Stimulated activated CD8-positive, alpha-beta memory T cell treated with anti-CD3 and anti-CD28 coated beads, Interleukin-7, amount 100 ng/mL, for 4 hours (primary cell): ENCODE measurements around the gene RLBP1.

Experiments
- DNase-seq, 2 donors: peaks; one replicate each; pipeline ENCODE4 v3.0.0-alpha.2; 2020; ENCODE audit warnings: low read depth in 2 of 2

RLBP1 gene

DNA sequence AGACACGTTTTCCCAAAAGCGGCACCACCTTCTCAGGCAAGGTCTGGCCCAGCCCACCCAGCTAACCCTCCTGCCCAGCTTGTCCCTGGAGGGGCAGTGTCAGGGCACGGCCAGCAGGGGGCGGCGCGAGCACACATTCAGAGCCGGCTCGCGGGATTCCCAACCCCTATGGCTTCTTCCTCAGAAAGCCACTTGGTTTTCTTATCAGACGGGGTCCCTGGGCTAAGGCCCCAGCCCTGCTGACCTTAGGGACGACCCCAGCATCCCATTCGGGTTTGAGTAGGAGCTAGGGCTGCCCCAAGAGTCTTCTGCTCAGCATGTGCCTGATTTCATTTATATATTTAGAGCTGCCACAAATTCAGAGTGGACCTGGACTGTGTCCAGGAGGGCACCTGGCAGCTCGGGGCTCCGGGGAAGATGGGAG is 14.5 kb downstream of the RLBP1 start:
- peak; percentile 45 to 57 for DNase-seq

DNA sequence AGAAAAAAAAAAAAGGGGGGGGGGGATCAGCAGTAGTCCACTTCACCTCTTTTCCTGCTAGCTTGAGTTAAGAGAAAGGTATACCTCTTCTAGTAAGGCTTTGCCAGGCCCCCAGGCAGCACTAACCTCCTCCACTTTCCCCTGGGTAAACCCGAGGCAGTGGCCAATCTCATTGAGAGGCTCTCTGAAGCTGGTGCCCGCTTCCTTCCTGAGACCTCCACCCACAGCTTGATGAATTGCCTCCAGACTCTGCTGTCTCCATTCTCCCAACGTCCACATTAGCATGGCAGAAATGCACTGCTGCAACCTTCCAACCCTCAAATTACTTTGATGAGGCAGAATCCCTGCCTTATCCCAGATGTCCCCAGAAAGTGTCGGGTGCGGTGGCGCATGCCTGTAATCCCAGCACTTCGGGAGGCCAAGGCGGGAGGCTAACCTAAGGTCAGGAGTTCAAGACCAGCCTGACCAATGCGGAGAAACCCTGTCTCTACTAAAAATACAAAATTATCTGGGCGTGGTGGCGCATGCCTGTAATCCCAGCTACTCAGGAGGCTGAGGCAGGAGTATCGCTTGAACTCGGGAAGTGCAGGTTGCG is 15.3 kb downstream of the RLBP1 start:
- DNase-seq: no peak

DNA sequence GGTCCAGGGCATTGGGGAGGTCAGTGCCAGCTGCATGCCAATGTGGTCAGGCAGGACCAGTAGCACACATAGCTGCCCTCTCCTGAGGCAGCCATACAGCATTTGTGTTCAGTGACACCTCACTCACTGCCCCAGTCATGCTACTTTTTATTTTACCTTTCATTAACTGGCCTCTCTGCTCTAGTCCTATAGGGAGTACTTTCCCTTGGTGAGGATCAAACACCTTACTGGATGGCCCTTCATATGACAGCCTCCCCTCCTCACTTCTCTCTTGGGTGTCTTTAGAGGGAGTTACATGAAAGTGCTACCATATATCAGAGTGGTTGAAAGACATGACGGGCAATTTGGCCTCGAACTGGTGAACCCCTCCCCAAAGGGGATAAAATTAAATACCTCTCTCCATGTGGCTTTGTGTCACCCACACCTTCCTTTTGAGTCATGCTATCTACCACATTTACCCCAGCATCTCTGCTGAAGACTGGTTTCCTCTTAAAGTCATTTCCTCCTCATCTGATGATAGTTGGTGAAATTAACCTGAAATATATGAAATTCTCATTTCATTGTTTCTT is 17.6 kb downstream of the RLBP1 start:
- peak; percentile 12 to 38 for DNase-seq

DNA sequence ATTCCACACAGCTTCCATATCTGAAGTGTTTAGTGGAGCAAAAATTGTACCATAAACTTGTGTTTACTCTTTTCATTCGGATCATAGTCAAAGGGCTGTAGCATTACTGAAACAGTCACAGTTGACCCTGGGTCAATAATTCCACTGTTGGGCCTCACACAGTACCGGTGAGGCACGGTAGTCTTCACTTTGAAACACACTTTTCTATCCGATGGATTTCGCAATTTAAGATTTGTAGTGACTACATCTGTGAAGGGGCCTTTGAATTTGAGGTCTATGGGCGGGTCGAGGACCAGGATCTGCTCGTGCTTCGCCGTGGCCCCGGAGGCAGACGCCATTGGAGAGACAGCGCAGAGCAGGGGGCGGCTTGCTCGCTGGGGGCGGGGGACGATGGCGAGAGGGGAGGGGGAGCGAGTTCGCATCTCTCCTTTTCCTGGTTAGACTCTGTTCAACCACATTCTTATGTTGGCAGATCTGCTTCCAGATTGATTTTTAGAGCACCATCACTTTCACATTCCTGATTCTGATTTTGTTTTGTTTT is 19.8 kb downstream of the RLBP1 start:
- no peak for DNase-seq

DNA sequence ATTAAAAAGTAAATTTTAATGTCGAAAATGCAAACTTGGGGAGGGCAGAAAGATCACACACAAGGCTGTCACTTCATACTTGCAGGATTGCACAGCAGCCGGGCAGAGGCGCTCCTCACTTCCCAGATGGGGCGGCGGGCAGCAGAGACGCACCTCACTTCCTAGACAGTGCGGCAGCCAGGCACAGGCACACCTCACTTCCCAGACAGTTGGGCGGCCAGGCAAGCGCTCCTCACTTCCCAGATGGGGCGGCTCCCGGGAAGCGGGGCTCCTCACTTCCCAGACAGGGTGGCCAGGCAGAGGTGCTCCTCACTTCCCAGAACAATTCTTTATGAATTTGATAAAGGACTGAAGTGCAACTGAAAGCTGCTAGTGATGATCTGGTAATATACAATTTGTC is 21.2 kb downstream of the RLBP1 start:
- no peak for DNase-seq

DNA sequence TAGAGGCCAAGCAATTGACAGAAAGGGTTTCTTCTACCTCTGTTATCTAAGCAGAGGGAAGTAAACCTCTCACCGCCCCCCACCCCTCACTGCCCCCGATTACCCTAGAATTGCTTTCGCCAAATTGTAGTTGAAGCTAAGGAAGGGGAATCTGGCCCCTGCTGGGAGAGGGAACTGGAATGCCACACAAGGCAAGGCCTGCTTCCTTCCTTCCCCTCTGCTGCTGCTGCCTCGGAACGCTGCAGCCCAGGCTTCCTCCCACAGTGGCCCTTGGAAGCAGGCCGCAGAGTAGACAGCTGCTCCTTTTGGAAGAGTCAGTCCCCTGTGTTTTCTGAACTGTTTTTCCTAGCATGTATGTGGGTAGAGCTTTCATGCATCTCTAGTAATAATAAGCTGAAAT is 21.6 kb downstream of the RLBP1 start:
- no peak for DNase-seq

DNA sequence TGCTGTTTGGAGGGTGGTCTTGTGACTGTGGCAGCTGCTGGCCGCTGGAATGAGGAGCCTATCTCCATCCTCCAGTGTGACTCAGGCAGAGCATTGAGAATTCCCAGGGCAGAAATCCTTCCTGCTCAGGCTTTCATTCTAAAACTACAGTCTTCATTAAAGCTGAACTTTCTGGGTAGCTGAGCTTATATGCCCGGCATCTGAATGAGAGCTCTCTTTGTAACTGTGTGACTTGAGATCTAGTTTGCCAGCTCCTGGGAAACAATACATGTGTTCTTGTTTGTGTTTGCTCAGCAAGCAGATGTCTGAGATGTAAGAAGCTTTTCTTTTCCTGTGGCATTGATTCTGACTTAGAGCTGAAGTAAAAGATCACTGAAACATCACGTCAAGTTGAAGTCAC is 22.4 kb downstream of the RLBP1 start:
- DNase-seq: no peak

DNA sequence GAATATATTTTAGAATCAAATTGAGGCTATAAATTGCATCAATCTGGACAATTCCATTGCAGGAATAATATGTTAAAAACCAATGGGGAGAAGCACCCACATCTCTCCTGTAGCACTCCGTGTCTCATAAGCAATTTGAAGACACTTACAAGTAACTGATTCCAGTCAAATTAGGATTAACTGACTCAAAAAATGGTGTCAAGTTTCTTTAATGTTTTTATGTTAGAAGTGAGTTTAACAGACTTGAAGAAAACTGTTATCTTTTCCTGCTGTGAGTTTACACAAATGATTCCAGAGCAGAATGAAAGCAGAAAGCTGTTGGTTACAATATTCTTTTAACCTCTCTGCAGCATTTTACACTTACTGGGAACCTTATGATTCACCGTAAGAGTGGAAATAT is 23.2 kb downstream of the RLBP1 start:
- no peak for DNase-seq

DNA sequence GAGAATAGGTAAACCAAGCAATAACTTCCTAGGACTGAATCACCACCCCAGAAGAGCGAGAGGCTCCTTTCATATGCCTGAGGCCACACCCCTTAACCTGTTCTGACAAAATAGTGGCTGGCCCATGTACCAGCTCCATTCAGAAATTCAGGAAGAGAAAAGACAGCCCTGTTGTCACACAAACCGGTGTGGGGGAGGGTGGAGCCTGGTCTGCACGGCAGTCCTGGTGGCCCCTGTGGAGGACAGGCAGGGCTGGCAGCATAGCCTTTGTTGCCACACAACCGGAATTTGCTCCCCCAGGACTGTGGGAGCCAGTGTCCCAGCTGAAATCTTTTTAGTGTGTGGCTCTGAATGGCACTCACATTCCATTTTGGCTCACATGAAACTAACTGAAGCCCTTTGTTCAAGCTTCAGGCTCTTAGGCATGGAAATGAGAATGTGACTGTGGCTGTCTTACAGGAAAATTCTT is 23.8 kb downstream of the RLBP1 start:
- DNase-seq: no peak

DNA sequence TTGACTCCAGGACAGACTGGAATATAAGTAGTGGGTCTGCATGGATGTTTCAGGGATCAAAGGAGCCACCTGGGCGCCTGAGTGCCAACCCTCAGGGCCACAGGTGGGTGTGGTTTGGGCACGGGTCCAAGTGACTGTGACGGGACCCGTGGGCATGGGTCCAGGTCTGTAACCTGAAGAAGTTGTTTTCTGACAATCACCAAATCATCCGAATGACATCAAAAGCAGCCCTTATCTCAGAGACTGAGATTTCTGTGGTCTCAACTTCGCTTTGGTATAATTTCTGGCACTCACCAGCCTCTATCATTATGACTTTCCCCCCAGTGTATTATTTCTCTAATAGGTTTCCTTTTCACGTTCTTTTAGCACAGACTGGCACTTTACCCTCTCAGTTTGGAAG is 24.4 kb downstream of the RLBP1 start:
- DNase-seq: no peak

DNA sequence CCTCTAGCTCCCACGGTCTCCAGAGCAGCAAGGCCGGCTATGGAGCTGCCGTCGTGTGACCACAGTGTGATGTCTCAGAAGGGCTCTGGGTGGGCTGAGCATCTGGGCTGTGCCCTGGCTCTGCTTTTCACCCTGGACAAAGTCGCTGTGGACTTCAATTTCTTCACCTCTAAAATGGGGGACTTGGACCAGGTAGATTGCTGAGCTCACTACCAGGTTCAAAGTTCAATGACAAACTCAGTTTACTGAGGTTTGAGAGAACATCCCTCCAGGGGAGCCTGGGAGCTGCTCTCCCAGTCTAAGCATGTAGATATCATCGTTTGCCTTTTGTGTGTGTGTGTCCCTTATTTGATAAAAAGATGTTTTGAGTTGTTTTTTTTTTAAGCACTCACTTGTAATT is 25.1 kb downstream of the RLBP1 start:
- DNase-seq: no peak

DNA sequence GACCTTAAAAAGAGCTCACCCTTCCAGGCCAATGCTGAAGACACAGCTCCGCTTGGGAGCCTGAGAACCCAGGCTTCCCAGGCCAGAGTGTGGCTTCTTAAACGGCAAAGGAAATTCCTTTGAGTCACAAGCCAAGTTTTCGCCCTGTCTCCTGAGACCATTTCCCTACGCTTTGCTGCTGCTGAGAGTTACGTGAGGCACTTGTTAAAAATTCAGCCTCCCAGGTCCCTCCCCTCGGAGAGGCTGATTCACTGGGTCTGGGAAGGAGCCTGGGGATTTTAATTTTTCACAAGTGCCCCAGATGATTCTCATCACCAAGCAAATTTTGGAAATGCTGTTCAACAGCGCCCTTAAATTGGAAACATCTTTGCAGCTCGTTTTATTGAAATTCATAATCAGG is 25.5 kb downstream of the RLBP1 start:
- DNase-seq: no peak

DNA sequence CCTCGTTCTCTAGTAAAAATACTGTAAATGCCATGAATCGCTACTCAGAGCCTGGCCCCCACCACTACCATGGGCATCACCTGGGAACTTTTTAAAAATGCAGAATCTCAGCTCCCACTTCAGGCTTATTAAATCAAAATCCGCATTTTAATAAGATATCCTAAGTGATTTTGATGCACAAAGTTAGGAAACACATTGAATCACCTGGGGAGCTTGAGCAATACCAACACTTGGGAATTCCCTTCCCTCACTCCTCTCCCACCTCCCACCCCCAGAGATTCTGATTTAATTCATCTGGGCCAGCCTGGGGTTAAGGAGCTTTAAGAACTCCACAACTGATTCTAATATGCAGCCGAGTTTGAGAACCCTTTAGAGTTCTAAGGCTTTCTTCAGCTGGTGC is 26.8 kb downstream of the RLBP1 start:
- DNase-seq: no peak

DNA sequence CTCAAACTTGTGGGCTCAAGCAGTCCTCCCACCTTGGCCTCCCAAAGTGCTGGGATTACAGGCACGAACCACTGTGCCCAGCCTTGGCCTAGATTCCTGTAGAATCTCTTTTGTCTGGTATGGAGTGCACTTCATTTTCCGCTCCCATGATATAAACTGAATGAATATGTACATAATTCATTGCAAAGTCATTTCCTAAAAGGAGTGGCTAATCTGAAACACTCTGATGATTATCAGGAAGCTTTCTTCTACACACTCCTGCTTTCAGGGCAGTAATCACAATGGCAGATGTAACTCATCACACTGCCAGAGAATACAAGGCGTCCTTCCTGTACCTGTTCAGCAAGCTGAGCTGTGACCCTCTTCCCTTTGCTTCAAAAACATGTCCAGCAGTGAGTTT is 28.6 kb downstream of the RLBP1 start:
- no peak for DNase-seq

DNA sequence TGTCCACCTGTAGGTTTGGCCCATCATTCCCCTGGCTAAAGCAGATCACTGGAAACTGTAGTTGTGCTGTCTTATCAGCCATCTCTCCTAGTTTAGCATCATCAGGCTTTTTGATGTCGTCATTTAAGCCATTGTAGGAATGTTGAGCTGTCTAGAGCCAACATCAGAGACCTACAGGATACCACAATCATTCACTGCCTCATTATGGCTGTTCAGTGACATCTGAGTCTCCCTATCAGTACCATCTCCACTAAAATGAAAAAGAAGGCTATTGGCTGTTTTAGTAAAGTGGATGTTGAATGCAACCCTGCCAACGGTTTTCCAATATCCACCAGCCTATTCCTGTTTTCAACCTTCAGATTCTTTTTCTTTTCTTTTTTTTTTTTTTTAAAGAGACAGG is 29.2 kb downstream of the RLBP1 start:
- DNase-seq: no peak

DNA sequence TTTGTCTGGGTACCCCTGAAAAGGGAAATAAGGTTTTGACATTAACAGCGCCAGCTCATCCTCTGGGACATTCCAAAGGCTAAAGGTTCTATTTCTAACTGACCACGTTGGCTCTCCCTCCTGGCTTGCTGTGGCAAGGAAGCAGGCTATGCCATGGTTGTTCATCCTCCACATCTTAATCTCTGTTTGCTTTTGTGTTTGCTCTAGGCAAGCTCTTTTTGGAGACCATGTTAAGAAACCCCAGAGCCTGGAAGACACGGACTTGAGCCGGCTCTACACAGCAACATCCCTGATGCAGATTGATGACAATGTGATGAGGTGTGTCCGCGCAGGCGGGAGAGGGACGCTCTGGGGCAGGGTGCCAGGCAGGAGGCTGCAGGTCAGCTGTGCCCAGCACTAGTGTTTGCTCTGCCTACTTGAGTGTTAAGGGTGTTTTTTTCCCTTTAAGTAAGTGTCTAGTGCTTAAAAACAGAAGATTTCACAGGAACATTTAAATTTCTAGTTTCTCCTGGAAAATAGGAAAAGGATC is 33.3 kb downstream of the RLBP1 start:
- DNase-seq: no peak

DNA sequence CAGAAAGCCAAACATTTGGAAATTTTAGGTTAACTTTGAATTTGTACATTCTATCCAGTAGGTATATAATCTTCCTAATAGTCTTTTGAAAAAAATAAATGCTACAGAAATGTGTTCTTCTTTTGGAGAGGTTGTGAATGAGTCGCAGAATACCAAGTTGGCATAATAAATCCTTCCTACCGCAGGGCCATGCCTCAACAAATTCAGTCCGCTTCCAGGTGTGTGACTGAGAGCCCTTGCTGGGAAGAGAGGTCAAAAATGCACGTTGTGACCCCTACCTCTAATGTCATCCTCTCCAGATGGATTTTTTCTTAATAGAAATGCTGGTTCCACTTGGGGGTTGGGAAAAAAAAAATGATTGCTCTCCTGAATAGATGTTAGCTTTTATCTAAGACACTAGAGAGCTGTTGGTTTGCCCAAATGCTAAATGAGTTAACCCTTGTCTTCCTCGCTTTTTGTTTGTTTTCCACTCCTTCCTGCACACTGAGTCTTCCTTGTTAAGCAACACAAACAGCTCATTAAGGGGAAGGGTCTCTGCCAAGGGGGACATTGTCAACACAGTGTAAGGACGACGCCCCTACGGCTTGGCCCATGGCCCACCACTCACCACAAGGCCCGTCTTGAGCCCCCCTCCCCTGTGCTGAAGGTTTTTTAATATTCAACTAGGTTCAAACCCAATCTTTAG is 33.9 kb downstream of the RLBP1 start:
- DNase-seq: no peak

DNA sequence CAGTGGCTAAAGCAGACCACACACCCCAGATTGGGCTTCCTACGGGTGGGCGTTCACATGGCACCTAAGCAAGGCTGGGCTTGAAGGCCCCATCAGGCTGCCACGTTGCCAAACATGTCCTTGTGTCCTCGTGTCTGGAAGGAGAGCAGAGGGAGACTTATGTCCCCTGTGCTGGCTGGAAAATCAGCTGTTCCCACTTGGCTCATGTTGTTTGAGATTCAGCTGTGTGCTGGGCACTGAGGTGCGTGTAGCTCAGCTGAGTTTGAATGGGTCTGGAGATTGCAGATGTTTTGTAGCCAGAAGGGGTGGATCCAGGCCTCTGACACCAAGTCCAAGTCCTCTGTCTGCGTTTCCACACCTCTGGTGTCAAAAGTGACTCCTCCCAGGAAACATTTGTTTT is 34.6 kb downstream of the RLBP1 start:
- no peak for DNase-seq

DNA sequence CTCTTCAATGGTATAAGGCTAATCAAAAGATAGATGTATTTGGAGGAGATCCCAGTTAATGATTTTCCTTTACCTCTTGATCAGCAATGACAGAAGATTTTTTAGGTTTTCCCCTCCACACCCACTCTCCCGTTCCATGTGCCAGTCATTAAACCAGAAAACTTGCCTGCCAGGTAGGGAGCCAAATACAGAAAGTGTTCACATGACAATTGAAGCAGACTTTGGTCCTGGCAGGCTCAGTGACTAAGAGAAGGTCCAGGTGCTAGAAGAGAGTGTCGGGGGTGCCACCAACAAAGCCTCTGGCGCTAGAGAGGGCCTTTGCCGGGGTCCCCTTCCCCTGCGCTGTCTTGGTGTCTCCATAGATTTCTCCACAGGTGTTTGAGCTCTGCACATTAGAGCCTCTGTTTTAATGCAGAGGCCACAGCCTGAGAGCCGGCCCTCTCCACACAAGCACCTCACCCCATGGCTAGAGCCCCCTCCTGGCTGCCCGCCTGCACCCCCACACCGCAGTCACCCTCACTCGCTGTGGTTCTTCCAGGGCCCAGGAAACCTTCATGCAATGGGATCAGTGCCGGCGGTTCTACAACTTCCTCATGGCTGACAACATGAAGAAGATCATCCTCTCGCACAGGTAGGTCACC is 36.4 kb downstream of the RLBP1 start:
- DNase-seq: no peak

DNA sequence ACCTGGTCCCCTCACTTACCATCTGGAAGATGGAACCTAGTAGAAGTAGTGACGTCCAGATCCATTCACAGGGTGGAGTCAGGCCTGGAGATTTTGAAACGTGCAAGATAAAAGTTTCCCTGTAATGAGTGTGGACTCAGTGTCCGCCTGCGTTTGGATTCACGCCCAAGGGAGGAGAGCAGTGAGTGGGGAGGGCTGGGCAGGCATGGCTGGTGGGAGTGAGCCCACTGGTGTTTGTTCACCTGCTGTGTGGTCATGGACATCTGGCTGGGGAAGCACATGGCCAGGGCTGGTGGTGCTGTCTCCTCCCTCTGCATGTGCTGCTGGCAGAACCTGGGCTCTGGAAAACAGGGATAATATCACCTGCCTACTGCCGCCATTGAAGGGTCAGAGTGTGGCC is 37.0 kb downstream of the RLBP1 start:
- no peak for DNase-seq

DNA sequence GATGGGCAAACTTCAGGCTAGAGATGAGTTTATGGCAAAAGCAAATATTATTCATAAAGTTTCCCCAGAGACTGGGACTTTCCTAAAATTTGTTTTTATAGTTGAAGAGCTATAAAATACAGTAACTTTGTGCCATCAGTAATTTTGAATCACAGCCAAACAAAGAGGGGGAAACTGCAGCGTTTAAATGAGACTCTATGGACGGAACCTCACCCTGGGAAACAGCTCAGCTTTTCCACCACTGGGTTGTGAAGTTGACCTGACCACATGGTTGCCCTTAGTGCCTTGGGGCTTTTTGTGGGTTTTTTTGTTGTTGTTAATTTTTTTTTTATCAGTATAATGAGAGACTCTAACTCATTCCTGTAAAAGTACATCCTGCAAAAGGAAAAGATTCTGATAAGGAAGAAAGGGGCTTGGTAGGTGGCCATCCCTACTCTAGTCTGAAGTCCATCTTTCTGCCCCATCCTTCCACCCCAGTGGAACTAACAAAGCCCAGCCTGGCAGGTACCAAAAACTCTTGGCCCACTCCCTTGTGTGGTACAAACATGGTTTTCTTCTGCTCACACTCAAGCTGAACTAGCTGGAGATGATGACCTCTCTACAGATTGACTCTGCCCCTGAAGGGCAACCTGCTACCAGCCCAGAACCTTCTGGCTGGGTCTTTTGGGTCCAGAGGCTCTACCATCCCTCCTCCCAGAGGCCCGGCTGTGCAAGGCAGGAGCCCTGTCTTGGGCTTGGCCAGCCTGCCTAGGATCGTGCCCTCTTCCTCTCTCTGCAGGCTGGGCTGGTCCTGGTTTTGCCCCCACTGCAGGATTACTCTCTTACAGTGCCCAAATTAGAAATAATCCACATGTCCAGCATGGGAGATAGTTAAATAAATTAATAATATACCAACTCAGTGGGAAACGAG is 41.2 kb downstream of the RLBP1 start:
- DNase-seq: peak in 1 of 2 donors; percentile 14
